ENCODE data around the gene PTPRE. TPM values are rescaled to one million over a fixed set of nuclear protein-coding genes. Genes with fewer than 3 reads are reported as not detected.

The PTPRE gene
- total and polyA plus RNA-seq, 10 of the 15 experiments (the other 5 are each of a cell fraction or from before 2014, with no cell fraction given) = 2.9 to 7.6 (median 5.8) TPM

DNA sequence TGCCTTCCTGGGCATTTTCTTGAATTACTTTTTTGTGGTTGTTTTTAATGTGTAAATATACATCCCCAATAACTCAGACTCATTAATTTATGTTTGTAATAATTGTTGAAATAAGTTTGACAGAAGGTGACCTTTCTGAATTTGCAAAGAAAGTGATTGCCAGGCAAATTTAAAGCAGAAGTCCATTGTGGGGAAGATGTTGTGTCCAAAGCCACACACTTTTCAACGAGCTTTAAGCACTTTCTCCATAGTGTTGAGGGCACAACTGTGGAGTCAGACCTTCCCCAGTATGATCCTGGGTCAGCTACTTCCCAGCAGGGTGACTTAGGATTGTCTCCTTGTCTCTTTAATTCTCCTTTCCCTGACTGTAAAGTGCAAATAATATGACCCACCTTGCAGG lies 52.5 kb downstream of the PTPRE start:
- H2AFZ ChIP-seq (ENCODE audit: control insufficient read depth, low read depth, low read length) = no peak overlapping the region
- no TSS peak for BruUV-seq (replicated peaks)
- TF ChIP-seq SP1 (IDR thresholded peaks at IDR 0.05; ENCODE audit: low read depth, low read length) (no peak), PKNOX1 (IDR thresholded peaks at IDR 0.05) (no peak), MYB (IDR thresholded peaks at IDR 0.05; ENCODE audit: borderline replicate concordance, low read depth, low read length) (no peak), SMC3 (IDR thresholded peaks at IDR 0.05; ENCODE audit: borderline replicate concordance, low read length) (no peak), ZBTB40 (IDR thresholded peaks at IDR 0.05; ENCODE audit: borderline replicate concordance) (no peak), YBX1 (IDR thresholded peaks at IDR 0.05) (no peak), IKZF1 (conservative IDR thresholded peaks at IDR 0.05) (no peak), EP300 (IDR thresholded peaks at IDR 0.05; ENCODE audit: borderline replicate concordance in 1 of 2, control insufficient read depth in 1 of 2, low read depth in 2 of 2, low read length in 2 of 2) (no peak), HCFC1 (IDR thresholded peaks at IDR 0.05; ENCODE audit: low read length) (no peak), EZH2 (IDR thresholded peaks at IDR 0.05; ENCODE audit: borderline replicate concordance, control insufficient read depth, low read depth, low read length) (no peak), SREBF2 (IDR thresholded peaks at IDR 0.05; ENCODE audit: low read length) (no peak), RBBP5 (conservative IDR thresholded peaks at IDR 0.05) (no peak), FOS (IDR thresholded peaks at IDR 0.05; ENCODE audit: borderline replicate concordance, extremely low read depth, insufficient read length) (no peak)
- TF ChIP-seq, protein P1, sequence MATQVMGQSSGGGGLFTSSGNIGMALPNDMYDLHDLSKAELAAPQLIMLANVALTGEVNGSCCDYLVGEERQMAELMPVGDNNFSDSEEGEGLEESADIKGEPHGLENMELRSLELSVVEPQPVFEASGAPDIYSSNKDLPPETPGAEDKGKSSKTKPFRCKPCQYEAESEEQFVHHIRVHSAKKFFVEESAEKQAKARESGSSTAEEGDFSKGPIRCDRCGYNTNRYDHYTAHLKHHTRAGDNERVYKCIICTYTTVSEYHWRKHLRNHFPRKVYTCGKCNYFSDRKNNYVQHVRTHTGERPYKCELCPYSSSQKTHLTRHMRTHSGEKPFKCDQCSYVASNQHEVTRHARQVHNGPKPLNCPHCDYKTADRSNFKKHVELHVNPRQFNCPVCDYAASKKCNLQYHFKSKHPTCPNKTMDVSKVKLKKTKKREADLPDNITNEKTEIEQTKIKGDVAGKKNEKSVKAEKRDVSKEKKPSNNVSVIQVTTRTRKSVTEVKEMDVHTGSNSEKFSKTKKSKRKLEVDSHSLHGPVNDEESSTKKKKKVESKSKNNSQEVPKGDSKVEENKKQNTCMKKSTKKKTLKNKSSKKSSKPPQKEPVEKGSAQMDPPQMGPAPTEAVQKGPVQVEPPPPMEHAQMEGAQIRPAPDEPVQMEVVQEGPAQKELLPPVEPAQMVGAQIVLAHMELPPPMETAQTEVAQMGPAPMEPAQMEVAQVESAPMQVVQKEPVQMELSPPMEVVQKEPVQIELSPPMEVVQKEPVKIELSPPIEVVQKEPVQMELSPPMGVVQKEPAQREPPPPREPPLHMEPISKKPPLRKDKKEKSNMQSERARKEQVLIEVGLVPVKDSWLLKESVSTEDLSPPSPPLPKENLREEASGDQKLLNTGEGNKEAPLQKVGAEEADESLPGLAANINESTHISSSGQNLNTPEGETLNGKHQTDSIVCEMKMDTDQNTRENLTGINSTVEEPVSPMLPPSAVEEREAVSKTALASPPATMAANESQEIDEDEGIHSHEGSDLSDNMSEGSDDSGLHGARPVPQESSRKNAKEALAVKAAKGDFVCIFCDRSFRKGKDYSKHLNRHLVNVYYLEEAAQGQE (IDR thresholded peaks at IDR 0.05; ENCODE audit: low read depth, low read length) = no peak
- TF ChIP-seq, protein P2, sequence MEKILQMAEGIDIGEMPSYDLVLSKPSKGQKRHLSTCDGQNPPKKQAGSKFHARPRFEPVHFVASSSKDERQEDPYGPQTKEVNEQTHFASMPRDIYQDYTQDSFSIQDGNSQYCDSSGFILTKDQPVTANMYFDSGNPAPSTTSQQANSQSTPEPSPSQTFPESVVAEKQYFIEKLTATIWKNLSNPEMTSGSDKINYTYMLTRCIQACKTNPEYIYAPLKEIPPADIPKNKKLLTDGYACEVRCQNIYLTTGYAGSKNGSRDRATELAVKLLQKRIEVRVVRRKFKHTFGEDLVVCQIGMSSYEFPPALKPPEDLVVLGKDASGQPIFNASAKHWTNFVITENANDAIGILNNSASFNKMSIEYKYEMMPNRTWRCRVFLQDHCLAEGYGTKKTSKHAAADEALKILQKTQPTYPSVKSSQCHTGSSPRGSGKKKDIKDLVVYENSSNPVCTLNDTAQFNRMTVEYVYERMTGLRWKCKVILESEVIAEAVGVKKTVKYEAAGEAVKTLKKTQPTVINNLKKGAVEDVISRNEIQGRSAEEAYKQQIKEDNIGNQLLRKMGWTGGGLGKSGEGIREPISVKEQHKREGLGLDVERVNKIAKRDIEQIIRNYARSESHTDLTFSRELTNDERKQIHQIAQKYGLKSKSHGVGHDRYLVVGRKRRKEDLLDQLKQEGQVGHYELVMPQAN (conservative IDR thresholded peaks at IDR 0.05) = no peak

More for the DNA sequence above, 52.5 kb downstream of the PTPRE start:
- Histone ChIP-seq H3K4me3 (no peak overlapping the region), H4K20me1 (ENCODE audit: control insufficient read depth, insufficient read depth) (no peaks in the 10 kb centered on the region), H3K4me1 (ENCODE audit: control insufficient read depth, insufficient read depth, low read length) (no peaks in the 10 kb centered on the region), H3K4me2 (ENCODE audit: control insufficient read depth, insufficient read depth) (no peak overlapping the region), H3K9me3 (replicated peaks; ENCODE audit: control insufficient read depth, insufficient read depth, low read length) (no peaks in the 10 kb centered on the region), H3K9ac (ENCODE audit: control insufficient read depth, insufficient read depth, low read length) (no peak overlapping the region), H3K79me2 (ENCODE audit: control insufficient read depth, insufficient read depth, low read length) (no peaks in the 10 kb centered on the region), H3K27me3 (replicated peaks in 1 of 2; ENCODE audit: control insufficient read depth in 2 of 2, insufficient read depth in 2 of 2, low read length in 1 of 2) (no peaks in the 10 kb centered on the region), H3K36me3 (ENCODE audit: control insufficient read depth in 2 of 2, insufficient read depth in 2 of 2, low read length in 1 of 2) (no peaks in the 10 kb centered on the region), H3K27ac (ENCODE audit: control insufficient read depth, insufficient read depth) (no peak overlapping the region)
- WGBS (ENCODE audit: insufficient coverage, insufficient replicate concordance, low lambda C conversion rate, missing lambda C conversion rate) = 7% methylated on average over 1 of the region's 1 CpG
- FAIRE-seq (no peak), ATAC-seq (no peak), DNase-seq (ENCODE audit: low read depth, low spot score) (no peak)
- intact Hi-C loops (cut with micrococcal nuclease; ENCODE audit: unreplicated experiment) (no loop called here), in situ Hi-C loops (cut with MboI) (no loop called here)
- ChIA-PET RAD21 (ENCODE audit: unreplicated experiment) (no interaction called here), CTCF (no interaction called here), SMC1A (ENCODE audit: uncharacterized antibody, unreplicated experiment) (no interaction called here), POLR2A (no interaction called here)
